ENCODE results near the gene ARL8B. TPM values are rescaled to one million over a fixed set of nuclear protein-coding genes. Genes with fewer than 3 reads are reported as not detected.

ARL8B gene
- total and polyA plus RNA-seq, 9 of the 15 experiments (the other 6 are each of a cell fraction or from before 2014, with no cell fraction given): 28.5 to 99.4 (median 77.2) TPM

DNA sequence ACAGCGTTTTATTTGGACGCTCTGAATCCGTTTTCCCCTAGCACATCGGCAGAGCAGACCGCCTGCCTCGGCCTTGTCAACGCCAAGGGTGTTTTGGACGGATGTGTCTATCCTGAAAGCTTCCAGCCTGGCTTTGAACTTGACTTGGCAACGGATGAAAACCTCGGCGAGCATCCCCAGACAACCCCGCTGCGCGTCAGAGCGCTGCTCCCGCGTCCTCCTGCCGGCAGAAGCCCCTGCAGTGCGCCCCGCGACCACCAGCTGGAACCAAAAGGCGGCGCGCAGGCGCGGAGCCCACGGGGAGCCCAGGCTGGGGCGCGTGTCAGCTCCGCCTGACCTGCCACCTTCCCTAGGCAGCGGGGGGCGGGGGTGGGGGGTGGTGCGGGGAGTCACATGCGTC lies 26.2 kb upstream of the ARL8B start:
- H3K27me3 ChIP-seq (ENCODE audit: control insufficient read depth in 2 of 2, insufficient read depth in 2 of 2, low read length in 2 of 2): no peaks in the 10 kb centered on the region; a peak in 1 of 5 replicates
- POLR2A ChIA-PET: interaction anchor here (1.5 kb wide), 1 partner anchor 11 kb away, joined by 3 read pairs; no protein-coding TSS in a partner anchor
- no peaks in the 10 kb centered on the region for H3K79me2 ChIP-seq (ENCODE audit: control insufficient read depth, insufficient read depth, low read length)
- H3K27ac ChIP-seq (ENCODE audit: extremely low read depth, low read depth, low read length): no peak overlapping the region
- H4K20me1 ChIP-seq (replicated peaks; ENCODE audit: control insufficient read depth, insufficient read depth, low read length): no peaks in the 10 kb centered on the region
- CTCF ChIA-PET (ENCODE audit: low intra/inter-chr PET ratio): interaction anchor here (0.6 kb wide), 1 partner anchor 316 kb away, joined by 6 read pairs; no protein-coding TSS in a partner anchor
- no peak overlapping the region for H3K4me3 ChIP-seq
- H2AFZ ChIP-seq (ENCODE audit: low read depth, low read length): no peak overlapping the region
- FAIRE-seq: no peak
- H3K9ac ChIP-seq (ENCODE audit: insufficient read depth in 1 of 2, low read depth in 2 of 2, low read length in 2 of 2): no peak overlapping the region
- no peaks in the 10 kb centered on the region for H3K9me3 ChIP-seq (replicated peaks; ENCODE audit: control insufficient read depth, insufficient read depth, low read depth, low read length)
- DNase-seq (ENCODE audit: extremely low read depth in 1 of 4, low spot score in 3 of 4): no peak
- TF ChIP-seq, protein P1, sequence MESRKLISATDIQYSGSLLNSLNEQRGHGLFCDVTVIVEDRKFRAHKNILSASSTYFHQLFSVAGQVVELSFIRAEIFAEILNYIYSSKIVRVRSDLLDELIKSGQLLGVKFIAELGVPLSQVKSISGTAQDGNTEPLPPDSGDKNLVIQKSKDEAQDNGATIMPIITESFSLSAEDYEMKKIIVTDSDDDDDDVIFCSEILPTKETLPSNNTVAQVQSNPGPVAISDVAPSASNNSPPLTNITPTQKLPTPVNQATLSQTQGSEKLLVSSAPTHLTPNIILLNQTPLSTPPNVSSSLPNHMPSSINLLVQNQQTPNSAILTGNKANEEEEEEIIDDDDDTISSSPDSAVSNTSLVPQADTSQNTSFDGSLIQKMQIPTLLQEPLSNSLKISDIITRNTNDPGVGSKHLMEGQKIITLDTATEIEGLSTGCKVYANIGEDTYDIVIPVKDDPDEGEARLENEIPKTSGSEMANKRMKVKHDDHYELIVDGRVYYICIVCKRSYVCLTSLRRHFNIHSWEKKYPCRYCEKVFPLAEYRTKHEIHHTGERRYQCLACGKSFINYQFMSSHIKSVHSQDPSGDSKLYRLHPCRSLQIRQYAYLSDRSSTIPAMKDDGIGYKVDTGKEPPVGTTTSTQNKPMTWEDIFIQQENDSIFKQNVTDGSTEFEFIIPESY (CRISPR knock-in tag; IDR thresholded peaks at IDR 0.05): peak; percentile 99
- no peak for TF ChIP-seq BRD4 (IDR thresholded peaks at IDR 0.05)
- in situ Hi-C loops (cut with MboI): no loop called here
- H3K4me2 ChIP-seq (ENCODE audit: insufficient read depth, low read length): no peak overlapping the region
- H3K36me3 ChIP-seq (ENCODE audit: control insufficient read depth, insufficient read depth, low read length): no peaks in the 10 kb centered on the region
- H3K9me1 ChIP-seq (ENCODE audit: control insufficient read depth, insufficient read depth, low read length): no peaks in the 10 kb centered on the region
- 88% methylated on average over 26 of the region's 34 CpGs for WGBS (ENCODE audit: insufficient coverage, low coverage, missing lambda C conversion rate)
- H3K4me1 ChIP-seq (replicated peaks in 1 of 2; ENCODE audit: control insufficient read depth in 2 of 2, insufficient read depth in 2 of 2, low read length in 2 of 2): peaks cover 0 to 3% of the 10 kb centered on the region in 2 experiments; a peak in 1 of 5 replicates
- intact Hi-C loops (cut with micrococcal nuclease): no loop called here
- no TSS peak for BruUV-seq (replicated peaks)
- no peak for ATAC-seq

All from K562 (cell line).